HepG2 (cell line): ENCODE measurements around the gene ALCAM. TPM values are rescaled to one million over a fixed set of nuclear protein-coding genes. Genes with fewer than 3 reads are reported as not detected.

Experiments
- BRD4 ChIP-seq: sonication (generic); formaldehyde crosslinking; IDR thresholded peaks from 2 replicates; pipeline ENCODE4 v1.4.0; 2020; ENCODE audit warnings: missing genetic modification reagents
- CEBPG ChIP-seq: IDR thresholded peaks from 2 replicates; pipeline ENCODE4 v1.6.1; 2016
- ESRRA ChIP-seq: sonication (generic); formaldehyde crosslinking; IDR thresholded peaks from 2 replicates; pipeline ENCODE4 v1.5.1; 2020; ENCODE audit warnings: mild to moderate bottlenecking, low read depth, missing genetic modification reagents
- FOXA1 ChIP-seq, 2 experiments: fragments of 450-650 bp in 1 of 2; sonication (generic) in 1 of 2; formaldehyde crosslinking in 1 of 2; IDR thresholded peaks; 2 replicates each; pipeline versions ENCODE4 v1.4.0 to v1.6.1; 2016 to 2020; ENCODE audit warnings: missing genetic modification reagents in 1 of 2
- GATA4 ChIP-seq: sonication (generic); IDR thresholded peaks from 2 replicates; pipeline ENCODE4 v1.6.1; 2016; ENCODE audit warnings: antibody characterized with exemption, low read depth, borderline replicate concordance
- HNF1A ChIP-seq, 2 experiments: sonication (generic) in 1 of 2; formaldehyde crosslinking in 1 of 2; IDR thresholded peaks; 2 replicates each; pipeline versions ENCODE4 v1.4.0 to v1.6.1; 2016 to 2020; ENCODE audit warnings: borderline replicate concordance in 1 of 2, low read depth in 1 of 2, mild to moderate bottlenecking in 1 of 2, missing genetic modification reagents in 1 of 2
- ISL2 ChIP-seq: sonication (generic); formaldehyde crosslinking; IDR thresholded peaks from 2 replicates; pipeline ENCODE4 v1.5.0; 2020; ENCODE audit warnings: missing genetic modification reagents
- MAZ ChIP-seq, 2 experiments: sonication (generic) in 1 of 2; formaldehyde crosslinking in 1 of 2; IDR thresholded peaks; 2 replicates each; pipeline versions ENCODE4 v1.5.0 to v1.6.1; 2012 to 2020; ENCODE audit warnings: low read depth in 2 of 2, mild to moderate bottlenecking in 2 of 2, borderline replicate concordance in 1 of 2, improper control_type of control experiment in 1 of 2, low read length in 1 of 2, missing genetic modification reagents in 1 of 2, moderate library complexity in 1 of 2
- NFYC ChIP-seq: IDR thresholded peaks from 2 replicates; pipeline ENCODE4 v1.6.1; 2016; ENCODE audit warnings: missing genetic modification reagents, missing compliant biosample characterization
- POLR2A ChIP-seq, 2 experiments: IDR thresholded peaks; 2 replicates each; pipeline ENCODE4 v1.6.1; 2011; ENCODE audit warnings: low read depth in 2 of 2, low read length in 2 of 2, mild to moderate bottlenecking in 1 of 2, moderate library complexity in 1 of 2; ENCODE audit not compliant: insufficient read depth in 1 of 2
- REXO4 ChIP-seq: sonication (generic); formaldehyde crosslinking; IDR thresholded peaks from 2 replicates; pipeline ENCODE4 v1.8.0; 2022; ENCODE audit warnings: missing genetic modification reagents, mild to moderate bottlenecking, borderline replicate concordance
- RNF2 ChIP-seq: fragments of 450-650 bp; conservative IDR thresholded peaks from 2 replicates; pipeline ENCODE4 v1.6.1; 2016; ENCODE audit warnings: low read depth
- SIN3A ChIP-seq: IDR thresholded peaks from 2 replicates; pipeline ENCODE4 v1.6.1; 2011; ENCODE audit warnings: low read depth, mild to moderate bottlenecking, control low read depth, low read length, borderline replicate concordance
- SPEN ChIP-seq: sonication (generic); formaldehyde crosslinking; IDR thresholded peaks from 2 replicates; pipeline ENCODE4 v1.5.1; 2020; ENCODE audit warnings: low read depth, mild to moderate bottlenecking, missing genetic modification reagents
- TBX3 ChIP-seq: fragments of 450-650 bp; IDR thresholded peaks from 2 replicates; pipeline ENCODE4 v1.6.1; 2017; ENCODE audit warnings: antibody characterized with exemption, mild to moderate bottlenecking, inconsistent platforms, borderline replicate concordance
- WIZ ChIP-seq: sonication (generic); formaldehyde crosslinking; IDR thresholded peaks from 2 replicates; pipeline ENCODE4 v1.5.1; 2020; ENCODE audit warnings: mild to moderate bottlenecking, missing genetic modification reagents
- ZBTB37 ChIP-seq: sonication (generic); formaldehyde crosslinking; IDR thresholded peaks from 2 replicates; pipeline ENCODE4 v1.4.0; 2020; ENCODE audit warnings: mild to moderate bottlenecking, missing genetic modification reagents
- ZEB1 ChIP-seq: IDR thresholded peaks from 2 replicates; pipeline ENCODE4 v1.6.1; 2012; ENCODE audit warnings: mild to moderate bottlenecking, low read depth, inconsistent platforms; ENCODE audit not compliant: insufficient replicate concordance
- ZFP90 ChIP-seq: sonication (generic); formaldehyde crosslinking; IDR thresholded peaks from 2 replicates; pipeline ENCODE4 v1.8.0; 2022; ENCODE audit warnings: missing genetic modification reagents, mild to moderate bottlenecking, inconsistent platforms, borderline replicate concordance
- ZNF12 ChIP-seq: sonication (generic); formaldehyde crosslinking; IDR thresholded peaks from 2 replicates; pipeline ENCODE4 v1.5.0; 2020; ENCODE audit warnings: missing genetic modification reagents
- ZNF138 ChIP-seq: sonication (generic); formaldehyde crosslinking; IDR thresholded peaks from 2 replicates; pipeline ENCODE4 v1.5.0; 2020; ENCODE audit warnings: mild to moderate bottlenecking, low read depth, missing genetic modification reagents
- ZNF562 ChIP-seq: sonication (generic); formaldehyde crosslinking; IDR thresholded peaks from 2 replicates; pipeline ENCODE4 v1.8.0; 2022; ENCODE audit warnings: missing genetic modification reagents, borderline replicate concordance
- ZNF720 ChIP-seq: sonication (generic); formaldehyde crosslinking; IDR thresholded peaks from 2 replicates; pipeline ENCODE4 v1.4.0; 2020; ENCODE audit warnings: missing genetic modification reagents
- ZNF746 ChIP-seq: sonication (generic); formaldehyde crosslinking; IDR thresholded peaks from 2 replicates; pipeline ENCODE4 v1.8.0; 2022; ENCODE audit warnings: mild to moderate bottlenecking, missing genetic modification reagents
- ZSCAN31 ChIP-seq: sonication (generic); formaldehyde crosslinking; IDR thresholded peaks from 2 replicates; pipeline ENCODE4 v1.5.0; 2020; ENCODE audit warnings: low read depth, mild to moderate bottlenecking, missing genetic modification reagents
- polyA plus RNA-seq, 8 experiments: library from polyadenylated mRNA; depleted of rRNA in 3 of 8; stranded (reverse) in 7 of 8; unstranded in 1 of 8; fragments of >200 nt; fragmentation: Illumina TruSeq in 4 of 8; extraction: Trizol in 4 of 8; gene quantifications; 2 replicates each; pipeline versions ENCODE4 v1.2.1 to v1.2.3, GENCODE V29; 2011 to 2016; ENCODE audit warnings: low read depth in 4 of 8, missing spikeins in 1 of 8, mixed read lengths in 1 of 8; ENCODE audit not compliant: insufficient read depth in 1 of 8
- total RNA-seq, 5 experiments: library from RNA; depleted of rRNA; stranded (reverse); fragments of >200 nt; fragmentation: Illumina TruSeq; extraction: Trizol; gene quantifications; 2 replicates each; pipeline ENCODE4 v1.2.3, GENCODE V29; 2016; ENCODE audit warnings: low read depth in 1 of 5

ALCAM gene
- total and polyA plus RNA-seq, 2 of the 13 experiments (the other 11 are each of a cell fraction or from before 2014, with no cell fraction given), result 26.0 to 33.1 TPM

GRCh38 chr3:105367406-105368213 lies 901 bp downstream of the ALCAM start (continued):
- no peak for TF ChIP-seq ZBTB37
- no peak for TF ChIP-seq TBX3
- no peak for TF ChIP-seq NFYC (CRISPR knock-in tag)
- TF ChIP-seq GATA4, result no peak
- TF ChIP-seq BRD4, result peak; percentile 37; the same call in 1 of the 2 replicates
- peak in 1 of 2 experiments; percentile 42; a peak in 3 of 4 replicates for TF ChIP-seq POLR2A (IDR thresholded peaks at IDR 0.05; ENCODE audit: insufficient read depth in 1 of 2, low read depth in 2 of 2, low read length in 2 of 2)
- no peak for TF ChIP-seq ZEB1
- TF ChIP-seq HNF1A (IDR thresholded peaks at IDR 0.05; ENCODE audit: low read depth), result no peak
- 0 out of 2 replicates have a peak, but pooled peaks have one; percentile 36 for TF ChIP-seq HNF1A (CRISPR knock-in tag; IDR thresholded peaks at IDR 0.05; ENCODE audit: borderline replicate concordance)
- no peak for TF ChIP-seq ZNF720 (CRISPR knock-in tag)
- TF ChIP-seq ZNF138 (CRISPR knock-in tag), result no peak
- TF ChIP-seq ZNF746 (CRISPR knock-in tag), result no peak
- TF ChIP-seq CEBPG (CRISPR knock-in tag), result peak; percentile 11; the same call in 1 of the 2 replicates
- peak; percentile 60; the same call in 1 of the 2 replicates for TF ChIP-seq ZFP90
- 0 out of 2 replicates have a peak, but pooled peaks have one; percentile 23 for TF ChIP-seq REXO4 (CRISPR knock-in tag)
- TF ChIP-seq FOXA1 (IDR thresholded peaks at IDR 0.05), result no peak
- TF ChIP-seq FOXA1 (CRISPR knock-in tag; IDR thresholded peaks at IDR 0.05), result no peak
- TF ChIP-seq MAZ (IDR thresholded peaks at IDR 0.05; ENCODE audit: borderline replicate concordance, low read depth, low read length), result no peak
- TF ChIP-seq MAZ (CRISPR knock-in tag; IDR thresholded peaks at IDR 0.05; ENCODE audit: low read depth), result peak; percentile 54; the same call in 1 of the 2 replicates
- TF ChIP-seq ZNF562, result no peak
- no peak for TF ChIP-seq SPEN
- TF ChIP-seq ZSCAN31 (CRISPR knock-in tag), result peak; percentile 26; the same call in 1 of the 2 replicates
- no peak for TF ChIP-seq ZNF12 (CRISPR knock-in tag)
- TF ChIP-seq ISL2, result no peak
- no peak for TF ChIP-seq ESRRA
- no peak for TF ChIP-seq WIZ (CRISPR knock-in tag)
- no peak for TF ChIP-seq RNF2
- 0 out of 2 replicates have a peak, but pooled peaks have one; percentile 45 for TF ChIP-seq SIN3A
